ENCODE data around the gene NCAM1. TPM values are rescaled to one million over a fixed set of nuclear protein-coding genes. Genes with fewer than 3 reads are reported as not detected.

Gene NCAM1
- total and polyA plus RNA-seq, 8 donors, result 1.2 to 19.6 (median 3.6) TPM

GRCh38 chr11:112971827-112972226 lies 10.6 kb downstream of the NCAM1 start:
- Histone ChIP-seq H3K9me3 (no peaks in the 10 kb centered on the region), H3K36me3 (no peaks in the 10 kb centered on the region), H3K27me3 (peaks cover 0 to 2% (median 0%) of the 10 kb centered on the region in 4 donors), H3K27ac (no peak overlapping the region), H3K4me3 (no peak overlapping the region), H3K4me1 (no peaks in the 10 kb centered on the region)
- intact Hi-C loops (cut with DNase I), result no loop called here
- DNase-seq (no peak), FAIRE-seq (no peak), ATAC-seq (no peak)
- TF ChIP-seq CTCF (IDR thresholded peaks at IDR 0.05), result no peak
- 67 to 84% methylated on average over 3 of the region's 3 CpGs for WGBS, 2 donors

- TF ChIP-seq CTCF (IDR thresholded peaks at IDR 0.05), result no peak
- H3K27ac ChIP-seq, result no peak overlapping the region
- intact Hi-C loops (cut with DNase I), result no loop called here
- no peak for DNase-seq
- 47% methylated on average over 5 of the region's 5 CpGs for WGBS, 2 donors
- H3K27me3 ChIP-seq, result peaks cover 0 to 6% (median 2%) of the 10 kb centered on the region in 4 donors
- H3K4me3 ChIP-seq, result no peak overlapping the region
- H3K4me1 ChIP-seq, result no peaks in the 10 kb centered on the region
- no peaks in the 10 kb centered on the region for H3K9me3 ChIP-seq
- H3K36me3 ChIP-seq, result no peaks in the 10 kb centered on the region
- no peak for ATAC-seq
- no peak for FAIRE-seq
Observed at GRCh38 chr11:112972399-112973145, 11.4 kb downstream of the NCAM1 start.

GRCh38 chr11:112975051-112975450 lies 13.8 kb downstream of the NCAM1 start:
- Histone ChIP-seq H3K4me1 (no peaks in the 10 kb centered on the region), H3K4me3 (no peak overlapping the region), H3K36me3 (no peaks in the 10 kb centered on the region), H3K27ac (no peak overlapping the region), H3K27me3 (peaks cover 0 to 6% (median 2%) of the 10 kb centered on the region in 4 donors), H3K9me3 (no peaks in the 10 kb centered on the region)
- DNase-seq (no peak), ATAC-seq (no peak), FAIRE-seq (no peak)
- no peak for TF ChIP-seq CTCF (IDR thresholded peaks at IDR 0.05)
- intact Hi-C loops (cut with DNase I), result no loop called here
- WGBS, 2 donors, result 40 to 46% methylated on average over 4 of the region's 4 CpGs

- Histone ChIP-seq H3K27ac (no peak overlapping the region), H3K9me3 (no peaks in the 10 kb centered on the region), H3K27me3 (peaks cover 0 to 6% (median 2%) of the 10 kb centered on the region in 4 donors), H3K36me3 (no peaks in the 10 kb centered on the region), H3K4me1 (no peaks in the 10 kb centered on the region), H3K4me3 (no peak overlapping the region)
- no peak for FAIRE-seq
- DNase-seq, result no peak
- no peak for ATAC-seq
- TF ChIP-seq CTCF (IDR thresholded peaks at IDR 0.05), result no peak
- intact Hi-C loops (cut with DNase I), result no loop called here
- 56 to 65% methylated on average over 2 of the region's 2 CpGs for WGBS, 2 donors
Observed at GRCh38 chr11:112975493-112975892, 14.3 kb downstream of the NCAM1 start.

- Histone ChIP-seq H3K27me3 (peaks cover 0 to 6% (median 2%) of the 10 kb centered on the region in 4 donors), H3K9me3 (no peaks in the 10 kb centered on the region), H3K4me1 (no peaks in the 10 kb centered on the region), H3K4me3 (no peak overlapping the region), H3K27ac (no peak overlapping the region), H3K36me3 (no peaks in the 10 kb centered on the region)
- intact Hi-C loops (cut with DNase I), result no loop called here
- 9 to 18% methylated on average over 1 of the region's 1 CpG for WGBS, 2 donors
- no peak for FAIRE-seq
- no peak for DNase-seq
- no peak for TF ChIP-seq CTCF (IDR thresholded peaks at IDR 0.05)
- peak in 3 of 4 donors; percentile 39 to 65 (median 44) for ATAC-seq
Observed at GRCh38 chr11:112977755-112978154, 16.5 kb downstream of the NCAM1 start.

Data from pancreas (tissue), 10 donors.